GM23338 (cell line): ENCODE results near the gene MUC6. TPM values are rescaled to one million over a fixed set of nuclear protein-coding genes. Genes with fewer than 3 reads are reported as not detected.

Source experiments
- ATAC-seq: fragments of 200-7000 bp; cut with Tn5 transposase; 3 replicates; pipeline ENCODE4 v1.9.1; 2020
- DNase-seq: peaks from one replicate; pipeline ENCODE4 v3.0.0-alpha.2; 2015; ENCODE audit warnings: low spot score
- H2AFZ ChIP-seq: fragments of 200-600 bp; sonication (generic); 2 replicates; pipeline ENCODE4 v1.8.0; 2016; ENCODE audit warnings: antibody characterized with exemption, mild to moderate bottlenecking, moderate library complexity
- H3F3A ChIP-seq: fragments of 200-600 bp; sonication (generic); replicated peaks from 2 replicates; pipeline ENCODE4 v1.8.0; 2017; ENCODE audit warnings: antibody characterized with exemption, mixed run types, low read depth
- H3K27ac ChIP-seq: fragments of 200-600 bp; sonication (generic); 2 replicates; pipeline ENCODE4 v1.6.1; 2016; ENCODE audit warnings: low read depth
- H3K27me3 ChIP-seq: fragments of 200-600 bp; sonication (generic); 2 replicates; pipeline ENCODE4 v1.8.0; 2016; ENCODE audit warnings: mild to moderate bottlenecking, mixed run types, moderate library complexity; ENCODE audit not compliant: insufficient read depth
- H3K36me3 ChIP-seq: fragments of 200-600 bp; sonication (generic); 2 replicates; pipeline ENCODE4 v1.8.0; 2016; ENCODE audit warnings: mild to moderate bottlenecking; ENCODE audit not compliant: insufficient read depth
- H3K4me1 ChIP-seq: fragments of 200-600 bp; sonication (generic); 2 replicates; pipeline ENCODE4 v1.8.0; 2016; ENCODE audit warnings: mild to moderate bottlenecking, moderate library complexity; ENCODE audit not compliant: insufficient read depth
- H3K4me2 ChIP-seq: fragments of 200-600 bp; sonication (generic); 2 replicates; pipeline ENCODE4 v1.7.1; 2017; ENCODE audit warnings: mixed run types
- H3K4me3 ChIP-seq: fragments of 200-600 bp; sonication (generic); 2 replicates; pipeline ENCODE4 v1.6.1; 2016; ENCODE audit warnings: mixed run types
- H3K79me2 ChIP-seq: fragments of 200-600 bp; sonication (generic); replicated peaks from 2 replicates; pipeline ENCODE4 v1.8.0; 2017; ENCODE audit warnings: mild to moderate bottlenecking; ENCODE audit not compliant: insufficient read depth
- H3K9me2 ChIP-seq: fragments of 200-600 bp; sonication (generic); 2 replicates; pipeline ENCODE4 v1.8.0; 2017; ENCODE audit not compliant: insufficient read depth
- H4K20me1 ChIP-seq: fragments of 200-600 bp; sonication (generic); replicated peaks from 2 replicates; pipeline ENCODE4 v1.8.0; 2017; ENCODE audit warnings: mild to moderate bottlenecking; ENCODE audit not compliant: insufficient read depth
- H3K27ac Mint-ChIP-seq: 2 replicates; pipeline ENCODE4 v1.8.0; 2020; ENCODE audit warnings: inconsistent platforms, mild to moderate bottlenecking, moderate library complexity, mixed read lengths
- H3K27me3 Mint-ChIP-seq: 3 replicates; pipeline ENCODE4 v1.8.0; 2022; ENCODE audit warnings: low read depth, mild to moderate bottlenecking, moderate library complexity, mixed read lengths, inconsistent platforms; ENCODE audit not compliant: insufficient read depth, poor library complexity
- H3K36me3 Mint-ChIP-seq: 3 replicates; pipeline ENCODE4 v1.8.0; 2021; ENCODE audit warnings: low read depth, mild to moderate bottlenecking, inconsistent platforms, moderate library complexity, mixed read lengths
- H3K4me1 Mint-ChIP-seq: 3 replicates; pipeline ENCODE4 v1.8.0; 2020; ENCODE audit warnings: mild to moderate bottlenecking, inconsistent platforms, mixed read lengths
- H3K4me3 Mint-ChIP-seq: 3 replicates; pipeline ENCODE4 v1.8.0; 2021; ENCODE audit warnings: moderate library complexity, mild to moderate bottlenecking, inconsistent platforms, mixed read lengths
- H3K9me3 Mint-ChIP-seq: 3 replicates; pipeline ENCODE4 v1.8.0; 2020; ENCODE audit warnings: moderate library complexity, mild to moderate bottlenecking, inconsistent platforms, mixed read lengths
- CREB1 ChIP-seq: fragments of 250-450 bp; sonication (Bioruptor Pico); IDR thresholded peaks from 2 replicates; pipeline ENCODE4 v1.5.0; 2020; ENCODE audit warnings: low read depth, mild to moderate bottlenecking, moderate library complexity
- CTCF ChIP-seq, 2 experiments: fragments of 200-600 bp in 1 of 2; sonication (generic) in 1 of 2; conservative IDR thresholded peaks; 2 replicates each; pipeline versions ENCODE4 v1.5.1 to v1.6.1; 2016 to 2017; ENCODE audit warnings: antibody characterized with exemption in 2 of 2, low read depth in 2 of 2, mild to moderate bottlenecking in 2 of 2, moderate library complexity in 1 of 2
- EZH2 ChIP-seq: fragments of 200-600 bp; sonication (generic); IDR thresholded peaks from one replicate; pipeline ENCODE4 v1.8.0; 2017; ENCODE audit warnings: antibody characterized with exemption, mild to moderate bottlenecking, low read depth; ENCODE audit not compliant: unreplicated experiment
- EZH2phosphoT487 ChIP-seq: fragments of 200-600 bp; sonication (generic); IDR thresholded peaks from one replicate; pipeline ENCODE4 v1.8.1; 2018; ENCODE audit warnings: antibody characterized with exemption; ENCODE audit not compliant: unreplicated experiment
- JUNB ChIP-seq: IDR thresholded peaks from one replicate; pipeline ENCODE4 v1.6.1; 2016; ENCODE audit warnings: antibody characterized with exemption; ENCODE audit not compliant: unreplicated experiment
- NANOG ChIP-seq: IDR thresholded peaks from 2 replicates; pipeline ENCODE4 v1.6.1; 2016; ENCODE audit warnings: antibody characterized with exemption, borderline replicate concordance
- POLR2AphosphoS5 ChIP-seq: IDR thresholded peaks from 2 replicates; pipeline ENCODE4 v1.6.1; 2016; ENCODE audit warnings: antibody characterized with exemption, low read depth
- REST ChIP-seq: IDR thresholded peaks from one replicate; pipeline ENCODE4 v1.6.1; 2018; ENCODE audit warnings: antibody characterized with exemption; ENCODE audit not compliant: unreplicated experiment
- STAT1 ChIP-seq: IDR thresholded peaks from one replicate; pipeline ENCODE4 v1.6.1; 2016; ENCODE audit warnings: antibody characterized with exemption; ENCODE audit not compliant: unreplicated experiment
- ZNF114 ChIP-seq: fragments of 250-450 bp; sonication (Bioruptor Pico); IDR thresholded peaks from 2 replicates; pipeline ENCODE4 v1.5.0; 2020; ENCODE audit warnings: mild to moderate bottlenecking, moderate library complexity
- ZNF331 ChIP-seq: fragments of 250-450 bp; sonication (Bioruptor Pico); IDR thresholded peaks from 2 replicates; pipeline ENCODE4 v1.5.0; 2020; ENCODE audit warnings: low read depth, mild to moderate bottlenecking, moderate library complexity
- ZNF462 ChIP-seq: fragments of 250-450 bp; sonication (Bioruptor Pico); IDR thresholded peaks from 2 replicates; pipeline ENCODE4 v1.5.0; 2020; ENCODE audit warnings: mild to moderate bottlenecking, moderate library complexity
- polyA plus RNA-seq: library from polyadenylated mRNA; unstranded; fragments of >200 nt; fragmentation: Nextera tagmentation; extraction: Ambion mirVana; gene quantifications from 2 replicates; pipeline ENCODE4 v1.2.1, GENCODE V29; 2016
- total RNA-seq: library from RNA; depleted of rRNA; stranded (reverse); fragments of >200 nt; shearing (Covaris generic); gene quantifications from 2 replicates; pipeline ENCODE4 v1.2.3, GENCODE V29; 2014
- TF ChIP-seq, protein P1 (sequence below): IDR thresholded peaks from 2 replicates; pipeline ENCODE4 v1.6.1; 2016; ENCODE audit warnings: antibody characterized with exemption

The MUC6 gene
- total and polyA plus RNA-seq, 2 experiments from 2014 or later, result not detected

- H3K4me1 Mint-ChIP-seq, result no peaks in the 10 kb centered on the region
- no peak overlapping the region for H3K4me3 Mint-ChIP-seq
- H3K27me3 Mint-ChIP-seq, result peaks cover 4% of the 10 kb centered on the region
- no peaks in the 10 kb centered on the region for H3K36me3 Mint-ChIP-seq
- H3K36me3 ChIP-seq, result no peaks in the 10 kb centered on the region
- no peaks in the 10 kb centered on the region for H3F3A ChIP-seq
- H3K27me3 ChIP-seq, result no peaks in the 10 kb centered on the region
- H3K79me2 ChIP-seq, result no peaks in the 10 kb centered on the region
- H3K4me3 ChIP-seq, result no peak overlapping the region
- no peak overlapping the region for H2AFZ ChIP-seq
- TF ChIP-seq EZH2 (no peak), POLR2AphosphoS5 (no peak), CREB1 (CRISPR knock-in tag) (no peak), EZH2phosphoT487 (no peak), STAT1 (no peak), ZNF114 (CRISPR knock-in tag) (no peak), JUNB (no peak), CTCF (conservative IDR thresholded peaks at IDR 0.05; ENCODE audit: low read depth in 2 of 2) (no peak), REST (no peak), ZNF331 (CRISPR knock-in tag) (no peak), NANOG (no peak), ZNF462 (CRISPR knock-in tag) (no peak)
- TF ChIP-seq, protein P1, sequence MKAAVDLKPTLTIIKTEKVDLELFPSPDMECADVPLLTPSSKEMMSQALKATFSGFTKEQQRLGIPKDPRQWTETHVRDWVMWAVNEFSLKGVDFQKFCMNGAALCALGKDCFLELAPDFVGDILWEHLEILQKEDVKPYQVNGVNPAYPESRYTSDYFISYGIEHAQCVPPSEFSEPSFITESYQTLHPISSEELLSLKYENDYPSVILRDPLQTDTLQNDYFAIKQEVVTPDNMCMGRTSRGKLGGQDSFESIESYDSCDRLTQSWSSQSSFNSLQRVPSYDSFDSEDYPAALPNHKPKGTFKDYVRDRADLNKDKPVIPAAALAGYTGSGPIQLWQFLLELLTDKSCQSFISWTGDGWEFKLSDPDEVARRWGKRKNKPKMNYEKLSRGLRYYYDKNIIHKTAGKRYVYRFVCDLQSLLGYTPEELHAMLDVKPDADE, result no peak
- DNase-seq (no peak), ATAC-seq (no peak)
- H3K9me2 ChIP-seq, result no peaks in the 10 kb centered on the region
- H3K9me3 Mint-ChIP-seq, result no peaks in the 10 kb centered on the region; the same call in 2 of the 3 replicates
- no peak overlapping the region for H3K4me2 ChIP-seq
- H4K20me1 ChIP-seq, result no peaks in the 10 kb centered on the region
- no peak overlapping the region for H3K27ac Mint-ChIP-seq
- H3K27ac ChIP-seq, result no peak overlapping the region
- H3K4me1 ChIP-seq, result no peaks in the 10 kb centered on the region
These were observed 49.1 kb upstream of the MUC6 start for GRCh38 chr11:1085440-1086170.
